Mesendoderm (in vitro differentiated cells): ENCODE data around the gene CHST8.
"Not testable (repeated sequence)": the region's sequence is repeated elsewhere in the genome, so short reads cannot be mapped to it uniquely, and the experiment has no call there.

ENCODE experiments used
- DNase-seq: peaks from one replicate; pipeline ENCODE4 v3.0.0; 2013
- H2AK5ac ChIP-seq: 2 replicates; pipeline ENCODE4 v1.6.1; 2013; ENCODE audit warnings: low read length, inconsistent platforms
- H2BK120ac ChIP-seq: 2 replicates; pipeline ENCODE4 v1.6.1; 2013; ENCODE audit warnings: low read depth, mild to moderate bottlenecking, low read length, moderate library complexity, mixed read lengths
- H2BK15ac ChIP-seq: replicated peaks from 2 replicates; pipeline ENCODE4 v1.6.1; 2013; ENCODE audit warnings: low read depth, mild to moderate bottlenecking, moderate library complexity
- H2BK5ac ChIP-seq: 2 replicates; pipeline ENCODE4 v1.6.1; 2013; ENCODE audit warnings: low read length, inconsistent platforms
- H3K18ac ChIP-seq: 2 replicates; pipeline ENCODE4 v1.6.1; 2013; ENCODE audit warnings: mild to moderate bottlenecking, low read length, mixed read lengths
- H3K23ac ChIP-seq: one replicate; pipeline ENCODE4 v1.6.1; 2013; ENCODE audit warnings: low read length
- H3K27ac ChIP-seq: 2 replicates; pipeline ENCODE4 v1.5.1; 2013; ENCODE audit warnings: low read depth, mild to moderate bottlenecking, inconsistent platforms, low read length, moderate library complexity
- H3K27me3 ChIP-seq: 2 replicates; pipeline ENCODE4 v1.6.1; 2013; ENCODE audit warnings: low read length, control low read depth, mild to moderate bottlenecking, inconsistent platforms; ENCODE audit not compliant: insufficient read depth, poor library complexity
- H3K36me3 ChIP-seq: 2 replicates; pipeline ENCODE4 v1.6.1; 2013; ENCODE audit warnings: low read length, inconsistent platforms; ENCODE audit not compliant: control insufficient read depth, insufficient read depth
- H3K4ac ChIP-seq: one replicate; pipeline ENCODE4 v1.6.1; 2013; ENCODE audit warnings: low read depth, mild to moderate bottlenecking, low read length, moderate library complexity
- H3K4me1 ChIP-seq: 2 replicates; pipeline ENCODE4 v1.6.1; 2013; ENCODE audit warnings: low read depth, low read length, inconsistent platforms; ENCODE audit not compliant: control insufficient read depth
- H3K4me2 ChIP-seq: 2 replicates; pipeline ENCODE4 v1.6.1; 2013; ENCODE audit warnings: low read length
- H3K4me3 ChIP-seq: 2 replicates; pipeline ENCODE4 v1.5.1; 2013; ENCODE audit warnings: mild to moderate bottlenecking, low read length
- H3K56ac ChIP-seq: one replicate; pipeline ENCODE4 v1.6.1; 2013; ENCODE audit warnings: low read length
- H3K79me1 ChIP-seq: 2 replicates; pipeline ENCODE4 v1.6.1; 2013; ENCODE audit warnings: low read length, inconsistent platforms
- H3K79me2 ChIP-seq: 2 replicates; pipeline ENCODE4 v1.6.1; 2013; ENCODE audit warnings: mild to moderate bottlenecking, low read length; ENCODE audit not compliant: control insufficient read depth, insufficient read depth
- H3K9ac ChIP-seq: 2 replicates; pipeline ENCODE4 v1.6.1; 2013; ENCODE audit warnings: low read length, inconsistent platforms
- H4K5ac ChIP-seq: one replicate; pipeline ENCODE4 v1.6.1; 2013; ENCODE audit warnings: low read length
- H4K8ac ChIP-seq: one replicate; pipeline ENCODE4 v1.6.1; 2013; ENCODE audit warnings: low read depth, mild to moderate bottlenecking, control low read depth, low read length, moderate library complexity
- whole genome bisulfite sequencing: extraction: QIAGEN DNeasy Blood & Tissue Kit; methylation state at CpG from one replicate; pipeline ENCODE4 v1.1.7; 2013; ENCODE audit warnings: low lambda C conversion rate, missing lambda C conversion rate; ENCODE audit not compliant: insufficient coverage; ENCODE audit errors: extremely low coverage; 5-methylcytosine and 5-hydroxymethylcytosine counted together

The CHST8 gene

DNA sequence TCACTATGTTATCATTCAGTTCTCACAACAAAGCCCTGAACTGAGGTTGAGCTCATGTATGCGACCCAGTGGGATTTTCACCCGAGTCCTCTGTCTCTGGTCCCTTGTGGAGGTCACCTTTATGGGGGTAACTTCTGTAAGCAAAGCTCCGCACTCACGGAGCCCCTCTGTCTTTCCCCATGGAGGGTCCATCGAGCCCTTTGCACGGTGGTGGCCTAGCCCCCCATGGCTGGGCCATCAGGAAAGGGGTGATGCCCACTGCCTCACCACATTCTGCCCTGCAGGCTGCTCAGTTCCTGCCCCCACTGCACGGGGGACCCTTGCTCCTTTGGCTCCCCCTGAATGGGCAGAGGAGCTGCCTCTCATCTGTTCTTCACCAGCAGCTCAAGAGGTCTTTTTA lies 39.6 kb downstream of the CHST8 start:
- Histone ChIP-seq H3K4ac (no peak overlapping the region), H3K4me3 (no peak overlapping the region), H3K18ac (no peak overlapping the region), H2BK120ac (no peak overlapping the region), H3K79me1 (no peaks in the 10 kb centered on the region), H2BK15ac (no peak overlapping the region), H3K9ac (no peak overlapping the region), H4K5ac (no peak overlapping the region), H3K23ac (no peak overlapping the region), H2BK5ac (no peak overlapping the region), H3K79me2 (no peaks in the 10 kb centered on the region), H3K56ac (no peak overlapping the region), H3K27ac (no peak overlapping the region), H3K36me3 (no peaks in the 10 kb centered on the region), H2AK5ac (no peak overlapping the region), H4K8ac (no peak overlapping the region), H3K27me3 (no peaks in the 10 kb centered on the region), H3K4me1 (no peaks in the 10 kb centered on the region), H3K4me2 (no peak overlapping the region)
- WGBS = no CpG with 5 or more reads among the region's 7 CpGs
- no peak for DNase-seq

DNA sequence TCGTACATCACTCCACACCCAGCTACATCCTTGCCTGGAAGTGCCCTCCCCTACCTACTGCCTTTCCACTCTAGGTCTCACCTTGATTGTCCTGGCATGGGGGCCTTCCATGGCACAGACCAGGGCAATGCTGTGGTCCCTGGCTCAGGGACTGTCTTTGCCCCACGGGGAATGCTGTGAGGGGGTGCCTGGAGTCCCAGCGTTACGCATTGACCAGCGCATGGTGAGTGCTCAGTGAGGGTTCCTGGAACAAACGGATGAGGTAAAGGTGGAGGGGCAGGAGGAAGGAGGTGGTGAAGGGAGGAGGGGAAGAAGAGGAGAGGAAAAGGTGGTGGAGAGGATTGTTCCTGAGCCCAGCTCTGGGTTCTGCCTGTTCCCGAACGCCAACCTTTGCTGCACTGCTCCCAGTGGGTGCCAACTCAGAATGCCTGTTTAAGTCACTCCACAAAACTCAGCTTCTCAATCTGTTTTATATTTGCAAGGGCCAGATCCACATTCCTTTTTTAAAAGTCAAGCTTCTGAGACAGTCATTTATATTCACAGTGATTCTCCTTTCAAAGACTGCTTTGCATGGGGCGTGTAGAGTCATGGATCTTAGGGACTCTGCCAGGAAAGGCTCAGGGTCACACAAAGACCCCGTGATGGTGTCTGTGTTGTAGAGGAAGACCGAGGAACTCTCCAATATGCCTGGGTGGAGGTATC lies 40.8 kb downstream of the CHST8 start:
- Histone ChIP-seq H2BK120ac (no peak overlapping the region), H3K79me1 (no peaks in the 10 kb centered on the region), H3K4me3 (no peak overlapping the region), H3K36me3 (no peaks in the 10 kb centered on the region), H3K79me2 (no peaks in the 10 kb centered on the region), H2BK5ac (no peak overlapping the region), H3K4ac (no peak overlapping the region), H3K18ac (no peak overlapping the region), H3K56ac (no peak overlapping the region), H4K5ac (no peak overlapping the region), H2AK5ac (no peak overlapping the region), H3K9ac (no peak overlapping the region), H3K27ac (no peak overlapping the region), H3K4me2 (no peak overlapping the region), H3K23ac (no peak overlapping the region), H3K27me3 (no peaks in the 10 kb centered on the region), H2BK15ac (no peak overlapping the region), H3K4me1 (no peaks in the 10 kb centered on the region), H4K8ac (no peak overlapping the region)
- no CpG with 5 or more reads among the region's 11 CpGs for WGBS
- DNase-seq = no peak

- H2BK5ac ChIP-seq, H3K36me3 ChIP-seq, H2AK5ac ChIP-seq, H3K18ac ChIP-seq, H3K4ac ChIP-seq, H3K4me3 ChIP-seq, H3K79me1 ChIP-seq, H3K9ac ChIP-seq, DNase-seq, H2BK120ac ChIP-seq, H3K27ac ChIP-seq, H3K79me2 ChIP-seq, H3K4me1 ChIP-seq, H3K4me2 ChIP-seq, H3K56ac ChIP-seq, H3K27me3 ChIP-seq, H3K23ac ChIP-seq, H2BK15ac ChIP-seq, H4K5ac ChIP-seq, H4K8ac ChIP-seq: not testable (repeated sequence)
- no CpG with 5 or more reads among the region's 9 CpGs for WGBS
Measured at GRCh38 chr19:33663316-33663715, 41.6 kb downstream of the CHST8 start.

GRCh38 chr19:33664744-33665143 lies 43.0 kb downstream of the CHST8 start:
- Histone ChIP-seq H2AK5ac (no peak overlapping the region), H3K56ac (no peak overlapping the region), H3K4me2 (no peak overlapping the region), H3K27me3 (no peaks in the 10 kb centered on the region), H2BK15ac (no peak overlapping the region), H2BK120ac (no peak overlapping the region), H3K27ac (no peak overlapping the region), H3K23ac (no peak overlapping the region), H2BK5ac (no peak overlapping the region), H4K8ac (no peak overlapping the region), H3K36me3 (no peaks in the 10 kb centered on the region), H3K9ac (no peak overlapping the region), H3K79me1 (no peaks in the 10 kb centered on the region), H4K5ac (no peak overlapping the region), H3K4me1 (no peaks in the 10 kb centered on the region), H3K79me2 (no peaks in the 10 kb centered on the region), H3K4ac (no peak overlapping the region), H3K18ac (no peak overlapping the region), H3K4me3 (no peak overlapping the region)
- no CpG with 5 or more reads among the region's 5 CpGs for WGBS
- no peak for DNase-seq

DNA sequence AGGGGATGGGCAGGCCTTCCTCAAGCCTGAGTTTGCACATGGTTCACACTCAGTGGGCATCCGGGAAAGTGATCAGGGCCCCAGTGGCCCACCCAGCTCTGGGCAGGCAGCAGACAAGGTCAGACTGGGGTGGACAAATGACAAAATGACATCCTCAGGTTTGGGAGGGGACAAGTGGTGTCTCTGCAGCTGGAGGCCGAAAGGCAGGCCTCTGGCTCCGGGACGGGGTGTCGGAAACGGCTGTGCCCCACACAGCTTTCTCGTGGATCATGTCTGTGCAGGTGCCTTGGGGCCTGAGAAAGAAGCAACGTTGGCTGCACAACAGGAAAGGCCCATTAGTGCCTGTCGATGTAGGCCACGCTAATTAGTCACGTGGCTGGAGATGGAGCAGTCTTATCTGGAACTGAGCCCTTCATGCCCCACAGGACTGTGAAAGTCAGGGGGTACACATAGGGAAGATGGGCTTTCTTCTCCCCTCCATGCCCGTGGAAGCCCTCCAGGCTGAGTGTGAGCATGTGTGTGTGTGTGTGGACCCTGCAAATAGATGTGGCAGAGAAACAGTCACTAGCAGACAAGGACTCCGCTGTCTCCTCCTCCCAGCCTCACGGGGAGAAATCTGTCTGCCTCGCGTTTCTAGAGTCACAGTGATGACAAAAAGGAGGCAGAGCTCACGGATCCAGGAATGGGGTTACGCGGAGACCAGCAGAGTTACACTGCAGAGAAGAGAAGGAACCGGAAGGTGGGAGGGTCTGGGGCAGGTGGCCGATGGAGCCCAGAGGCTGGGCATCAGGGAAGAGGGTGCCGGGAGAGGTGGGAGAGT lies 44.2 kb downstream of the CHST8 start:
- Histone ChIP-seq H2AK5ac (no peak overlapping the region), H4K5ac (no peak overlapping the region), H2BK120ac (no peak overlapping the region), H3K27me3 (no peaks in the 10 kb centered on the region), H3K4me3 (no peak overlapping the region), H3K79me1 (no peaks in the 10 kb centered on the region), H3K9ac (no peak overlapping the region), H3K56ac (no peak overlapping the region), H2BK5ac (no peak overlapping the region), H3K4me2 (no peak overlapping the region), H3K27ac (no peak overlapping the region), H3K4me1 (no peaks in the 10 kb centered on the region), H4K8ac (no peak overlapping the region), H3K4ac (no peak overlapping the region), H3K23ac (no peak overlapping the region), H3K36me3 (no peaks in the 10 kb centered on the region), H3K79me2 (no peaks in the 10 kb centered on the region), H2BK15ac (no peak overlapping the region), H3K18ac (no peak overlapping the region)
- no CpG with 5 or more reads among the region's 22 CpGs for WGBS
- no peak for DNase-seq
